NOMO-1 treated with DMSO at 0.1 percent for 48 hours (cell line): Measurements from ENCODE around the gene KRT84.
"Not testable (repeated sequence)": the region's sequence is repeated elsewhere in the genome, so short reads cannot be mapped to it uniquely, and the experiment has no call there.

Source experiments
- DNase-seq: peaks from one replicate; lab custom pipeline; 2025; ENCODE audit not compliant: unreplicated experiment; lab: John Stamatoyannopoulos, UW

The KRT84 gene

GRCh38 chr12:52346593-52346992 is 38.9 kb downstream of the KRT84 start:
- no peak for DNase-seq

GRCh38 chr12:52345041-52345440 is 40.4 kb downstream of the KRT84 start:
- not testable (repeated sequence) for DNase-seq

- DNase-seq: no peak
Measured at GRCh38 chr12:52344111-52344510, 41.3 kb downstream of the KRT84 start.

GRCh38 chr12:52343550-52343949 is 41.9 kb downstream of the KRT84 start:
- no peak for DNase-seq

GRCh38 chr12:52342781-52343490 is 42.5 kb downstream of the KRT84 start:
- no peak for DNase-seq

GRCh38 chr12:52341066-52341580 is 44.3 kb downstream of the KRT84 start:
- no peak for DNase-seq

GRCh38 chr12:52338241-52338960 is 47.1 kb downstream of the KRT84 start:
- DNase-seq: no peak

- DNase-seq: no peak
Measured at GRCh38 chr12:52337054-52337453, 48.4 kb downstream of the KRT84 start.

- DNase-seq: no peak
Measured at GRCh38 chr12:52336641-52337040, 48.8 kb downstream of the KRT84 start.

GRCh38 chr12:52335598-52336262 is 49.7 kb downstream of the KRT84 start:
- no peak for DNase-seq

- no peak for DNase-seq
Measured at GRCh38 chr12:52334185-52334584, 51.3 kb downstream of the KRT84 start.

GRCh38 chr12:52333321-52333720 is 52.1 kb downstream of the KRT84 start:
- no peak for DNase-seq

- no peak for DNase-seq
Measured at GRCh38 chr12:52332381-52332780, 53.1 kb downstream of the KRT84 start.

GRCh38 chr12:52331833-52332232 is 53.6 kb downstream of the KRT84 start:
- DNase-seq: no peak

GRCh38 chr12:52331039-52331438 is 54.4 kb downstream of the KRT84 start:
- no peak for DNase-seq

GRCh38 chr12:52327830-52328500 is 57.5 kb downstream of the KRT84 start:
- no peak for DNase-seq
